Left cardiac atrium (tissue), 4 donors: ENCODE data around the gene MPP1. TPM values are rescaled to one million over a fixed set of nuclear protein-coding genes. Genes with fewer than 3 reads are reported as not detected.

ENCODE experiments used
- ATAC-seq, 2 donors: fragments of 200-7000 bp; cut with Tn5 transposase; one replicate each; pipeline ENCODE4 v1.9.1; 2020; ENCODE audit warnings: mild to moderate bottlenecking in 2 of 2, moderate library complexity in 2 of 2
- DNase-seq: peaks from one replicate; pipeline ENCODE4 v3.0.0-alpha.2; 2020
- intact Hi-C, 2 donors: fragments of 100-400 bp; cut with DNase I; formaldehyde crosslinking; loops; one replicate each; pipeline versions ENCODE4 v1.14.1 to v1.15.1; 2022 to 2023
- total RNA-seq, 2 donors: library from RNA; stranded (reverse); fragmentation: NEBNext Ultra II Directional; extraction: Animal tissue kit (Norgen Biotek cat#: 25700); gene quantifications; one replicate each; pipeline ENCODE4 v1.2.1, GENCODE V29; 2021
- donor health status: DM: no; HTN: yes; CAD: no.
- donor health status: DM: no; HTN: yes; CAD: no; lungs with severe emphysema.
- donor health status: DM: yes; HTN: yes; CAD: no.
- donor health status: Dilated cardiomyopathy.

The MPP1 gene
- total RNA-seq, 2 donors from 2014 or later, result 36.1 to 40.0 TPM

DNA sequence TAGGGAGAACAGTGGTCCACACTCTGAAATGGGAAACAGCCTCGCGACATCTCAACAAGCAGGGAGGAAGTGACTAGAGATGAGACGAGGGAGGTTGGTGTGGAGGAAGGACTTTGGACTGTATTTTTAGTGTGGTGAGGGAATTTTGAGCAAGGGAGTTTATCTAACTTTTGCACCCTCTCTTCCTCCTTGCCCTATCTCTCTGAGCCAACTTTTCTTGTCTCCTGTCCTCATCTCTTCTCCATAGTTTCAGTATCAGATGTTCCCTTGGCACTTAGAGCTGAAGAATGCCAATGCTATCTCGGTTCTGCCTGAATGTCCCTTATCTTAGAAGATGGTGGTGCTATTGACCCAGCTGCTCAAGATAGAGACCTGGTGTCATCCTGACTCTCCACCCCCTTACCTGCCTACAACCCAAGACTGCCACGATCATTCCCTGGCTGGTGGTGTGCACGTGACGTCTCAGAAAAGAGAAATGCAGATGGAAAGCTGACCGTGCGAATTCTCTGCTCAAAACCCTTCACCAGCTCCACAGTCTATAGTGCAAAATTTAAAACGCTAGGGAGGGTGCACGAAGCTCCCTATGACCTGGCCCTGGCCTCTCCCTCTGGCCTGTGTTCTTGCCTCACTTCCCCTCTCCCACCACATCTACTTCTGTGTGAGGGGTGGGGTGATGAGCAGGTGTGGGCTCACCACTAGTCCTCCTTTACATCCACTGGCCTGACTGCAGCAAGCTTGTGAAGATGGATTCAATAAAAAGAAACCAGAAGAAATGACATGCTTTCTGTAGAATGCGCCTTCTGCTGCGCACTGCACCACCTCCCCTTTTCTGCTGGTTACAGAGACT lies 20.9 kb downstream of the MPP1 start:
- DNase-seq (no peak), ATAC-seq (no peak)
- intact Hi-C loops, result no loop called here

DNA sequence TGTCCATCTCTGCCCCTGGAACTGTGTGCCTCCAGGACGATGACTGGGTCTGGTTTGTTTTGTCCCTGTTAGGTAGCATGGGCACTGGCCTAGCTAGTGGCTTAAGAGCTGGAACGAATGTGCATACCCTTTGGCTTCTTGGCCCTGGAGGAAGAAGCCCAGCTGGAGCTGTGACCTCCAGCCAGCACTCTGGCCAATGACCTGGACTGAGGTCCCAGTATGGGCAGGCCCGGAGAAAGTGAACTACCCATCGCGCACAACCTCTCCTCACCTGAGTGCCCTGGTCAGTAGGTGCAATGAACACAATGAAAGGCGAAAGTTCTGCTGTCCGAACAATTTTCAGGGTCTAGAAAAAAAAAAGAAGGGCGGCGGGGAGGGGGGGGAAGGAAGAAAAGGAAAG lies 24.3 kb downstream of the MPP1 start:
- ATAC-seq (no peak), DNase-seq (no peak)
- intact Hi-C loops, result no loop called here

DNA sequence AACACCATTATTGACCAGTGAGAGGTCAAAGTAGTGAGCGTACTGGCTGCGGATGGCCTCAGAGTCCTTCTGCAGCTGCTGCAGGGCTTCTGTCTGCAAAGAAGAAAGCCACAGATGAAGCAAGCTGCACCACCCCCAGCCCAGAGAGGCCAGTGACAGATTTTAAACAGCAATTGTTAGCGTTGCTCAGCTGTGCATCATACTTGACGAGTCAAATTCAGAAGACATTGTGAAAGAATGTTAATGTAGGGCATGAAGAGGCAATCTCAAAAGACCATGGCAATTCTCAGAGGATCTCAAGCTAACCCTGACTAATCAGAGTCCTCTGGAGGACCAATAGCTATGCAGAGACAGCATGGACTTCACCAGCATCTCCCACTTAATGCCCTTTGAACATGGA lies 26.0 kb downstream of the MPP1 start:
- ATAC-seq, result no peak
- intact Hi-C loops, result no loop called here
- DNase-seq, result no peak

DNA sequence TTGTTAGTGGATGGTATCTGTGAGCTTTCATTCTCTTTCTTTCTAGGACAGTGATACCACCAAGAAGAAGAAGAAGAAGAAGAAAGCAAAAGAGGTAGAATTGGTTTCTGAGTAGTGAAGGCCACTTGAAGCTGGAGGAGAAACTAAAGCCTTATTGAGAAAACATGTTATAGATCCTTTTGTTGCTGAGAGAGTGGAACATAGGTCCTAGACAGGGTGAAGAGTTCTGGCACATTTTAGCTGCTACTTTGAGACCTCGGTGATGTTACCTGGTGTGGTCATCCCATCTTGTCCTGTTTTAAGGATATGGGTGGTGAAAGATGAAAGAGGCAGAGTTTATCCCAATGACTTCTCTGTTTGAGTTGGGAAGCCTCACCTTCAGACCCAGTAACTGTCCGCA lies 28.5 kb downstream of the MPP1 start:
- DNase-seq (no peak), ATAC-seq (no peak)
- intact Hi-C loops, result no loop called here

DNA sequence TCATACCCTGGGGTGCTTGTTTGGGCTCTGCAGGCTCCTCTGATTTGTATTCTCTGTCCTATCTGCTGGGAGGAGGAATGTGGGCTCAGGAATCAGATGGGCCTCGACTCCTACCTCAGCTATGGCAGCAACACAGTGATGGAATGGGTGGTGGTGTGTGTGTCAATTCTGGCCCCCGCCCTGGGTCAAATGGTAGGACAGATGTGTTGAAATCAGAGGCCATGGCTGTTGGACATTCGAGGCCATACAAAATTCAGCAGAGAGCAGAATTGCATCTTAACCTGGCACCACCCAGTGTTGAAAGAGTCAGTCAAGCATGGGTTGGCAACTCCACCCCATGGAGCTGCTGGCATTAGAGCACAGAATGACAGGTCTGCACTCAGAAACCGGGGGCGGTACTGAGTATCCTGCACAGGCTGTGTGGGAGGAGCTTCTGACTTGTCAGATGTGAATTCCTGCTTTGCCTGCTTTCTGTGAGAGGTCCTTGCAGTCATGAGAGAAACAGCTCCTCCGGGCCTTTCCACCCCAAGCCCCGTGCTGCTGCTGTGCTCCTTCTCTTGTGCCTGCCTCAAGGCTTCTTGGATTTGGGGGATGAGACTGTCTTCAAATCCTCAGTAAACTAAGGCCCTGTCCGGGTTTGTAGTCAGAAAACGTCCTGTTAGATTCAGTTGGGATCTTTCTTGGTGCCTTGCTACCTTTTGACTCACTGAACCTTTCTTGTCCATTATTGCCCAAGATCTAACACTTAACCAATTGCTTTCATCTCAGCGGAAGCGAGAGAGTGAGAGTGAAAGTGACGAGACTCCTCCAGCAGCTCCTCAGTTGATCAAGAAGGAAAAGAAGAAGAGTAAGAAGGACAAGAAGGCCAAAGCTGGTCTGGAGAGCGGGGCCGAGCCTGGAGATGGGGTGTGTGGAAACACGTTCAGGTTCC lies 29.6 kb downstream of the MPP1 start:
- peak; percentile 94 to 96 for ATAC-seq
- no peak for DNase-seq
- intact Hi-C loops, result no loop called here

DNA sequence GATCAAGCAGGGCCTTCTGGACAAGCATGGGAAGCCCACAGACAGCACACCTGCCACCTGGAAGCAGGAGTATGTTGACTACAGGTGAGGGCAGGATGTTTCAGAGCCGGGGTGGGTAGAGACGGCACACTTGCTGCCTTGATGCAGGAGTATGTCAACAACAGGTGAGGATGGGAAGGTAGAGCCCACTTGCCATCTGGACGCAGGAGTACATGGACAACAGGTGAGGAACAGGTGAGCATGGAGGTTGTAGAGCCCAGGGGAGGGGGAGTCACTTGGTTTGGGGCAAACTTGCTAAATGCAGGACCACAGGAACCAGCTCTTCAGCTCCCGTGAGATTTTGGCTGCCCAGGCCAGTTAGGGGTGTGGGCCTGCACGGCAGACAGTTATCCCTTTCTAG lies 30.7 kb downstream of the MPP1 start:
- no peak for ATAC-seq
- DNase-seq, result no peak
- intact Hi-C loops, result no loop called here

DNA sequence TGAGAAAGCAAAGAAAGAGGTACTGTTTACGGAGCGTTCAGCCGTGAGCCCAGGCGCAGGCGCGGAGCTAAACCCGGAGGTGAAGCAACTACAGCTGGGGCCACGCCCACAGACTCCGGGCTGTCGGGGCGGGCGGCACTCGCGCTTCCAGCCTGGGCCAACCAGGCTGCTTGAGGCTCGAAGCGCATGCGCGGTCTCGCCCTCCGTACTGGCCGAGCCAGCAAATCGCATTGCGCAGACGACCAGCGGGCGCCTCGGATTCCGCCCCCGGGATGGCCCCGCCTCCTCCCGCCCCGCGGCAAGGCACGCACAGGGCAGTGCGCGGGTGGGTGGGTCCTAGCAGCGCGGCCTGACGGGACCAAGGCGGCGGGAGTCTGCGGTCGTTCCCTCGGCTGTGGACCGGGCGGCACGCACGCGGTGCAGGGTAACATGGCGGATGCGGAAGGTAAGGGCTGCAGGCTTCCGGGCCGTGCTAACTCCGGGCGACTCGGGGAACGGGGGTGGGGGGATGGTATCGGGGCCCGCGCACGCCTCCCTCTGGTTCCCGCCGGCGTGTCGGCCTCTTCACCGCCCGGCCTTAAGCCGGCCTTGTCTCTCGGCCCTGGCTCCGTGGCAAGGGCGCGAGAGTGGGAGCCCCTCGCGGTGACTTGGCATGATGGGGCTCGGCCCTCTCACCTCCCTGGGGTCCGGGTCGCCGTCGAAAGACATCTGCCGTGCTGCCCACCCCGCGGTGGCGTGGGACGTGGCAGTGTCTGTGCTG lies 42.6 kb downstream of the MPP1 start, which contains the start of gene DKC1:
TSS of gene DKC1 (plus strand) at position 328 of the 760 bp plus-strand sequence. CDS start at position 430, 102 bp downstream.
- intact Hi-C loops, result no loop called here
- peak; percentile 96 for DNase-seq
- peak; percentile 97 to 99 for ATAC-seq

DNA sequence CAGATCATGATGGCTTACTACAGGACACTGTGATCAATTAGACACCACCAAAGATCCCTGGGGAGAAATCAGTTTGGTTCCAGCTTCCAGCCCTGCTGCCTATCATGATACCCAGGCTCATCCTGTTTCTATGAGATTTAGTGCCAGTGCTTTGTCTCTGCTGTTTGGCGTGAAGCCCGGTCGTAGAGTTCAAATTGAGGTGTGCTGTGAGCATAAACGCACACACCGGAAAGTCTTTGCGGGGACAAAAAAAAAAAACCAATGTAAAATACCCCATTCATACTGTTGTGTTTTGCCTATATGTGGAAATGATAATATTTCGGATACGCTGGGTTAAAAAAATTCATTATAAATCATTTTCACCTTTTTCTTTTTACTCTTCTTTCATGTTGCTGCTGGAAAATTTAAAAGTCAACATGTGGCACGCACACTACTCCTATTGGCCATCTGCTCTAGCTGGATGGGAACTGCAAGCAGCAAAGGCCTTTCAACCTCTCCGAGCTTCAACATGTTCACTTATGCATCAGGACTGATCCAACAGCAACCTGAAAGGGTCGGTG lies 43.2 kb downstream of the MPP1 start:
- DNase-seq (no peak), ATAC-seq (no peak)
- intact Hi-C loops, result no loop called here

DNA sequence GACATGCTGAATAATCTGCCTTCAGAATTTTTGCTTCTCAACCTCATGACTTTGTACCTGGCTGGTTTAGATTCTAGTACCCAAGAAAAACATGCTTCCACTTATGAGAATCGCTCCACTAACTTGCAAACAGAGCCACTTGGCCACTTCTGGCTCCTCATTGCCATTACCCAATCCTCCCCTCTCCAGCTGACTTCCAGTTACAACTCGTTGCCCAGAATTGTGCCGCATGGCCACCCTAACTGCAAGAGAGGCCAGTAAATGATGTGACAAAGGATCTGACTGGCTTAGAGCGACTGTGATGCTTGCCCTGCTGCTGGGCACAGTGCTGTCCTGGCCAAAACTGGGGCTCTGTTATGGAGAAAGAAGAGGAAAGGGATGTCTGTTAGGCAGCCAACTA lies 46.6 kb downstream of the MPP1 start:
- ATAC-seq (no peak), DNase-seq (no peak)
- intact Hi-C loops, result no loop called here

DNA sequence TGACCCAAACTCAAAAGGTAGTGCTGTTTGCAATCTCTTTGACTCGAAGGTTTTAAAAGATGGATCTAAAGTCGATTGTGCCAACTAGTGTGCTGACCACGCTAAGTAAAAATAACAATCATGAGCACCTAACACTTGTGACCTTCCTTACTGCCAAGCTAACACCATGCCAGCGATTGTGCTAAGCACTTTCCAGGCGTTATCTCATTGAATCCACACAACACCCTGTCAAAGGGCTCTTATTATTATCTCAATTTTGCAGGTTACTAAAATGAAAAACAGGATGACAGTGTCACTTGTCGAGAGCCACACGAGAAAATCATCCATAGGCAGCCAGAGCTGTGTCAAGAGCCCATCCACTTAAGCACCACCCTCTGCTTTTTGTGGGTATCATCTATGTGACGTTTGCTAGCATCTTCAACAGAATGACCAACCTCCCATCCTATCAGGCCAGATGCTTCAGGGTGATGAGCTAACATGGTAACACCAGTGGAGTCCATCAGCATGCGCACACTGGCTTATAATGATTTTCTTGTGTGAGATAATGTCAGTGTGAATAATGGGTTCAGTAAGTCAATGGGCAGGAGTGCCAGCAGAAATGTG lies 53.5 kb downstream of the MPP1 start:
- ATAC-seq (peak; percentile 66 to 79), DNase-seq (no peak)
- intact Hi-C loops, result loop anchor here in 1 of 2 donors (2.0 kb wide), 1 partner anchor 23 kb away; no protein-coding TSS in a partner anchor

DNA sequence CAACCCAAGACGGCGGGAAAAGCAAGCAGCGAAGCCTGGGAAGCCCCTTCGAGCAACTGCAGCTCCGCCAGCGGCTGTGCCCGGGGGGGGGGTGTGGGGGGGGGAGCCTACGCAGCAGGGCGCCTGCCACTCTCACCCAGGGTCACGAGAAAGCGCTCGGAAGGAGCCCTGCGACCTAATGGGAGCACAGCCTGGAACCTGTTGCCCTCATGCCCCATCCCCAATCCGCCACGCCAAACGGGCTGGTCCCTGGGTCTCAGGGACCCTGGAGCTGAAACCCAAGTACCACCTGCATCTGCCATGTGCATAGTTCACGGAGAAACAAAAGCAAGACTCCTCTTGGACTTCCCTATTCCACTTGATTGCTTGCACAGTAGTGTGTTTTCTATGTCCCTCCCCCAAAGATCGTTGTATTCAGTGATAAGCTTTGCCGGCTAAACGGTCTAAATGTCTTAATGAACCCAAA lies 54.0 kb downstream of the MPP1 start:
- intact Hi-C loops, result loop anchor here in 1 of 2 donors (2.0 kb wide), 1 partner anchor 22 kb away; no protein-coding TSS in a partner anchor
- ATAC-seq (peak; percentile 10 to 17), DNase-seq (no peak)

DNA sequence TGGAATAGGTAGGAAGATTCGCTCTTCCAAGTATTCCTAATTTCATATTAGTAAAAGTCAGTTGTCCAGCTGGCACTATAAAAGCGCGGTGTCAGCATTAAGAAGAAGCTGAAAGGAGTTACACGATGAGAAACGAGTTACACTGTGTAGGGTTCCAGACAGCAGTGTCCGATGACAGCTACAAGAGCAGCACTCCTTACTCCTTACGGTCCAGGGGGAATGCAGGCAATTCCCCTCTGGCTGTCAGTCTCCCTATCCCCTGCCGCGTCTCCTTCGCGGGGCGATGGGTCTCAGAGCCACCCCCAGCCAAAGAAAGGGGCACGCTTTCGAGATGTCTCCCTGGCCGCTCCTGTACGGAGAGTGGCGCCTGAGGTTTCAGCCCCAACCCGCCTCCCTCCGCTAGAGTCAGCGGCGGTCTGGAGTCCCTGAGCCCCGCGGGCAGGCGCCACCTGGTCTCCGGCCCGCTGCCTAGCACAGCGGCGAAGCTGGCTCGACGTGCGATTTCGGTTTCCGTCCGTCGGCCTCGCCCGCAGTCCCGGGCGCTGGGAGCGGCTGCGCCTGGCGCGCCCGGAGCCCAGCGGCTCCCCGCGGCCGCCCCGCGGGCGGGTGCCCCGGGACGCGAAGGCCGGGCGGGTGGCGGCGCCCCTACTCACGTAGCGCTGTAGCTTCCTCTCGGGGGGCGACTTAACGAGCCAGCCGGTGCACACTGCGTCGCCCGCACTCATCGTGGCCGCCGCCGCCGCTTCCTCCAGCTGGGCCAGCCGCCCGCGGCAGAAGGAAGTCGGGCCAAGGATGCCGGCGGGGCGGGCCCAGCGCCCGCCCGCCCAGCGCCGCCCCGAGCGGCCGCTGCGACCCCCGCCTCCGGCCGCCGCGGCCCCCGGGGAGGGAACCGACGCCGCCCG lies 54.7 kb downstream of the MPP1 start, which contains the start of gene GAB3:
TSS of gene GAB3 (minus strand) at position 777 of the 902 bp plus-strand sequence. CDS start at position 725, 52 bp downstream.
- DNase-seq, result peak; percentile 51
- intact Hi-C loops, result loop anchor here in 1 of 2 donors (2.0 kb wide), 1 partner anchor 22 kb away; no protein-coding TSS in a partner anchor
- peak; percentile 67 to 71 for ATAC-seq

DNA sequence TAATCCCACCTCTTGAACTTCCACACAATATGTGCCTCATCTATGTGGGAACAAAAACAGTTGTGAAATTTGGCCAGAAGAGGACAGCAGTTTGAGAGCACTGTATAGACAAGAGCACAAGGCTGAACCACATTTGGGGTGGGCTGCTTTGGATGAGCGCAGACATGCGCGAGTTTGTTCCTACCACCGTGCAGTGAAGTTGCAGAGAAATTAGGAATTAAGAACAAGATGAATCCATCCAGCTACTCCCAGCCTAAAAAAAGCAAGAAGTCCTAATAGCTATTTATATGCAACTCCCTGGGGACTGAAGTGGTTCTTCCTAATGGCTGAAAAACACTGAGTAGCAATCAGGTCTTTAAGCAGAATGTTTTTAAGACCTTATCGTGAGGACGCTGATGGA lies 55.4 kb downstream of the MPP1 start:
- intact Hi-C loops, result loop anchor here in 1 of 2 donors (2.0 kb wide), 1 partner anchor 21 kb away; no protein-coding TSS in a partner anchor
- ATAC-seq (peak; percentile 6 to 11), DNase-seq (no peak)

DNA sequence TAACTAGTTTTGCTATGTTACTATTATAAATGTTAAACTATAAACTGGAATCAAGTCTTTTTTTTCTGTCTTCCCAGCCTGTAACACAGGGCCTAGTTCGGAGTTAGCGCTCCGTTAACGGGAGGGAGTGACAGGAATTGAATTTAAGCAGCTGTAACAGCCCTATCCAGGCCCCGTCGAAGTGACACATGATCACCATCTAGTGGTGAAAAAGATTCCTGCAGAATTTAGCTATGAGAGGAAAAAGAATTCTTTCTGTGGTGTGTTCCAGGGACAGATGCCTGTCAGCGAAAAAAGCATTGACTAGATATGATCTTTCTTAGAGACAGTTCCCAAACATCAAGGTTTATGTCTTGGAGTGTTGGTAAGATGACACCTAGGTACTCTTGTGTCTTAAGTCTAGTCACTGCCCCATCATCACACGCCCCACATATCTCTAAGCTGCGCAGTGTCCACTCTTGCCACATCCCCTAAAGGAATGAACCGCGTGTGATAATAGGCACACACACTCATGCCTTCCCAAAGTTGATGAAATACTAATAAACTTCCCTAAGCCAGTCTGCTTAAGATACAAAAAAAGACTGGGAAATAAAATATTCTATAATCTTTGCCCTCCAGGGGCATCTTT lies 56.5 kb downstream of the MPP1 start:
- intact Hi-C loops, result no loop called here
- peak; percentile 33 for DNase-seq
- peak; percentile 49 to 63 for ATAC-seq

DNA sequence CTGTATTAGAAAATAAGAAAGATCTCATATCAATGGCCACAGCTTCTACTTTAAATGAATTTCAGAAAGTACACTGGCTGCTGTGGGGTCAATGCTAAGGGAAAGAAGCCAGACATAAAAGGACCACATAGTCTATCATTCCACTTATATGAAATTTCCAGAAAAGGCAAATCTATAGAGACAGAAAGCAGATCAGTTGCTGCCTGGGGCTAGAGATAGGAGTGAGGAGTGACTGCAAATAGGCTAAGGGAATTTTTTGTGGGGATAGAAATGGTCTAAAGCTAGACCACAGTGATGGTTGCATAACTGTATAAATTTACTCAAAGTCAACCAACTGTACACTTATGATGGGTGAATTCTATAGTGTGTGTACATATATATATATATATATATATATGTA lies 62.7 kb downstream of the MPP1 start:
- DNase-seq (no peak), ATAC-seq (no peak)
- intact Hi-C loops, result no loop called here

DNA sequence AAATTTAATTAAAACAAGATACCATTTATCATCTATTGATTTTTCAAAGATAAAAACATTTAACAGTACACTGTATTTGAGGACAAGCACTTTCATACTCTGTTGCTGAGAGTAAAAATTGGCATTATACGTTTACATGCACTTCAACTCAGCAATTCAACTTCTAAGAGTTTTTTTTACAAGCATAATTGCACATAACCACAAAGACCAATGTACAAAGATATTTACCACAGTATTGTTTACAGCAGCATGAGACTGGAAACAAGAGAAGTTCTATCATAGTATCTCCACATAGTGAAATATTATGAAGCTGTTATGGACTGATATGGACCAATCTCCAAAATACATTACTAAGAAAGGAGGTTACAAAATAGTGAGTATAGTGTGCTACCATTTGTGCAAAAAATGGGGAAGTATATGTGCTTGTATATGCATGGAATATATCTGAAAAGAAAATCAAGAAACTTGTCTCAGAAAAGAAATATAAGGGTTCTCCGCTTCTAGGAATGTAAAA lies 65.3 kb downstream of the MPP1 start:
- intact Hi-C loops, result no loop called here
- DNase-seq, result no peak
- ATAC-seq, result no peak
